GM12873 (cell line): ENCODE measurements around the gene PHLDA2.

Experiments used
- CTCF ChIP-seq: IDR thresholded peaks from 2 replicates; pipeline ENCODE4 v1.5.1; 2012; ENCODE audit warnings: low read depth, mild to moderate bottlenecking, moderate library complexity, low read length, control low read depth; ENCODE audit not compliant: insufficient read depth; ENCODE audit errors: missing control alignments

Gene PHLDA2

GRCh38 chr11:2913019-2913431 lies 16.2 kb downstream of the PHLDA2 start:
- no peak for TF ChIP-seq CTCF

GRCh38 chr11:2912498-2912897 lies 16.7 kb downstream of the PHLDA2 start:
- TF ChIP-seq CTCF = no peak

- TF ChIP-seq CTCF = no peak
Measured at GRCh38 chr11:2911785-2912391, 17.3 kb downstream of the PHLDA2 start.

GRCh38 chr11:2911088-2911784 lies 18.0 kb downstream of the PHLDA2 start:
- no peak for TF ChIP-seq CTCF

- TF ChIP-seq CTCF = no peak
Measured at GRCh38 chr11:2910401-2910955, 18.7 kb downstream of the PHLDA2 start.

GRCh38 chr11:2909133-2909902 lies 19.9 kb downstream of the PHLDA2 start:
- TF ChIP-seq CTCF = no peak

- no peak for TF ChIP-seq CTCF
Measured at GRCh38 chr11:2908130-2908529, 21.1 kb downstream of the PHLDA2 start.
